HepG2 (cell line): ENCODE measurements around the gene CTDSPL2. TPM values are rescaled to one million over a fixed set of nuclear protein-coding genes. Genes with fewer than 3 reads are reported as not detected.

Experiments used
- CAMTA2 ChIP-seq: sonication (generic); formaldehyde crosslinking; IDR thresholded peaks from 2 replicates; pipeline ENCODE4 v1.4.0; 2020; ENCODE audit warnings: mild to moderate bottlenecking, missing genetic modification reagents, borderline replicate concordance
- FOXC1 ChIP-seq: sonication (generic); formaldehyde crosslinking; IDR thresholded peaks from 2 replicates; pipeline ENCODE4 v1.8.0; 2022; ENCODE audit warnings: mild to moderate bottlenecking, missing genetic modification reagents, borderline replicate concordance
- HDAC1 ChIP-seq: sonication (generic); formaldehyde crosslinking; IDR thresholded peaks from 2 replicates; pipeline ENCODE4 v1.5.1; 2020; ENCODE audit warnings: mild to moderate bottlenecking, missing genetic modification reagents
- JUND ChIP-seq: sonication (generic); formaldehyde crosslinking; IDR thresholded peaks from 2 replicates; pipeline ENCODE4 v1.8.0; 2022; ENCODE audit warnings: mild to moderate bottlenecking, missing genetic modification reagents
- MAFF ChIP-seq: IDR thresholded peaks from 2 replicates; pipeline ENCODE4 v1.6.1; 2011; ENCODE audit warnings: low read depth, low read length, improper control_type of control experiment
- MIER2 ChIP-seq: IDR thresholded peaks from 2 replicates; pipeline ENCODE4 v1.6.1; 2016; ENCODE audit warnings: missing biosample characterization, missing genetic modification reagents
- NFATC3 ChIP-seq: sonication (generic); formaldehyde crosslinking; IDR thresholded peaks from 2 replicates; pipeline ENCODE4 v1.5.1; 2020; ENCODE audit warnings: mild to moderate bottlenecking, missing genetic modification reagents
- RAD21 ChIP-seq: fragments of 450-650 bp; formaldehyde crosslinking; IDR thresholded peaks from 2 replicates; pipeline ENCODE4 v1.5.0; 2020; ENCODE audit warnings: mild to moderate bottlenecking
- RFX1 ChIP-seq: fragments of 450-650 bp; IDR thresholded peaks from 2 replicates; pipeline ENCODE4 v1.6.1; 2017
- RORA ChIP-seq: sonication (generic); formaldehyde crosslinking; IDR thresholded peaks from 2 replicates; pipeline ENCODE4 v1.5.0; 2020; ENCODE audit warnings: mild to moderate bottlenecking, missing genetic modification reagents, moderate library complexity
- SALL1 ChIP-seq: sonication (generic); formaldehyde crosslinking; IDR thresholded peaks from 2 replicates; pipeline ENCODE4 v1.8.0; 2022; ENCODE audit warnings: mild to moderate bottlenecking, missing genetic modification reagents
- YEATS4 ChIP-seq: sonication (generic); formaldehyde crosslinking; IDR thresholded peaks from 2 replicates; pipeline ENCODE4 v1.4.0; 2020; ENCODE audit warnings: missing genetic modification reagents, borderline replicate concordance
- ZNF17 ChIP-seq: sonication (generic); formaldehyde crosslinking; IDR thresholded peaks from 2 replicates; pipeline ENCODE4 v1.5.0; 2020; ENCODE audit warnings: mild to moderate bottlenecking, missing genetic modification reagents
- ZNF333 ChIP-seq: sonication (generic); formaldehyde crosslinking; IDR thresholded peaks from 2 replicates; pipeline ENCODE4 v1.4.0; 2020; ENCODE audit warnings: mild to moderate bottlenecking, missing genetic modification reagents, borderline replicate concordance
- ZNF446 ChIP-seq: sonication (generic); formaldehyde crosslinking; IDR thresholded peaks from 2 replicates; pipeline ENCODE4 v1.5.0; 2020; ENCODE audit warnings: mild to moderate bottlenecking, missing genetic modification reagents
- ZNF484 ChIP-seq: sonication (generic); formaldehyde crosslinking; IDR thresholded peaks from 2 replicates; pipeline ENCODE4 v1.5.1; 2020; ENCODE audit warnings: mild to moderate bottlenecking, low read depth, missing genetic modification reagents, borderline replicate concordance
- ZNF570 ChIP-seq: sonication (generic); formaldehyde crosslinking; IDR thresholded peaks from 2 replicates; pipeline ENCODE4 v1.4.0; 2020; ENCODE audit warnings: mild to moderate bottlenecking, missing genetic modification reagents, borderline replicate concordance
- ZNF670 ChIP-seq: sonication (generic); formaldehyde crosslinking; IDR thresholded peaks from 2 replicates; pipeline ENCODE4 v1.8.0; 2022; ENCODE audit warnings: mild to moderate bottlenecking, missing genetic modification reagents, borderline replicate concordance
- ZNF782 ChIP-seq: sonication (generic); formaldehyde crosslinking; IDR thresholded peaks from 2 replicates; pipeline ENCODE4 v1.4.0; 2020; ENCODE audit warnings: missing genetic modification reagents, mild to moderate bottlenecking, borderline replicate concordance
- ZNF839 ChIP-seq: sonication (generic); formaldehyde crosslinking; IDR thresholded peaks from 2 replicates; pipeline ENCODE4 v1.4.0; 2020; ENCODE audit warnings: missing genetic modification reagents, mild to moderate bottlenecking, borderline replicate concordance
- ZSCAN30 ChIP-seq: sonication (generic); formaldehyde crosslinking; IDR thresholded peaks from 2 replicates; pipeline ENCODE4 v1.5.0; 2020; ENCODE audit warnings: mild to moderate bottlenecking, missing genetic modification reagents
- polyA plus RNA-seq, 8 experiments: library from polyadenylated mRNA; depleted of rRNA in 3 of 8; stranded (reverse) in 7 of 8; unstranded in 1 of 8; fragments of >200 nt; fragmentation: Illumina TruSeq in 4 of 8; extraction: Trizol in 4 of 8; gene quantifications; 2 replicates each; pipeline versions ENCODE4 v1.2.1 to v1.2.3, GENCODE V29; 2011 to 2016; ENCODE audit warnings: low read depth in 4 of 8, missing spikeins in 1 of 8, mixed read lengths in 1 of 8; ENCODE audit not compliant: insufficient read depth in 1 of 8
- total RNA-seq, 5 experiments: library from RNA; depleted of rRNA; stranded (reverse); fragments of >200 nt; fragmentation: Illumina TruSeq; extraction: Trizol; gene quantifications; 2 replicates each; pipeline ENCODE4 v1.2.3, GENCODE V29; 2016; ENCODE audit warnings: low read depth in 1 of 5
- TF ChIP-seq, protein P1 (sequence below): sonication (generic); formaldehyde crosslinking; IDR thresholded peaks from 2 replicates; pipeline ENCODE4 v1.9.0; 2021; ENCODE audit warnings: missing genetic modification reagents, borderline replicate concordance
- TF ChIP-seq, protein P2 (sequence below): IDR thresholded peaks from 2 replicates; pipeline ENCODE4 v1.6.1; 2012; ENCODE audit warnings: low read depth, low read length, improper control_type of control experiment
- TF ChIP-seq, protein P3 (sequence below): sonication (generic); formaldehyde crosslinking; conservative IDR thresholded peaks from 2 replicates; pipeline ENCODE4 v1.8.0; 2022; ENCODE audit warnings: missing genetic modification reagents

The CTDSPL2 gene
- total and polyA plus RNA-seq, 2 of the 13 experiments (the other 11 are each of a cell fraction or from before 2014, with no cell fraction given), result 37.4 to 56.2 TPM

DNA sequence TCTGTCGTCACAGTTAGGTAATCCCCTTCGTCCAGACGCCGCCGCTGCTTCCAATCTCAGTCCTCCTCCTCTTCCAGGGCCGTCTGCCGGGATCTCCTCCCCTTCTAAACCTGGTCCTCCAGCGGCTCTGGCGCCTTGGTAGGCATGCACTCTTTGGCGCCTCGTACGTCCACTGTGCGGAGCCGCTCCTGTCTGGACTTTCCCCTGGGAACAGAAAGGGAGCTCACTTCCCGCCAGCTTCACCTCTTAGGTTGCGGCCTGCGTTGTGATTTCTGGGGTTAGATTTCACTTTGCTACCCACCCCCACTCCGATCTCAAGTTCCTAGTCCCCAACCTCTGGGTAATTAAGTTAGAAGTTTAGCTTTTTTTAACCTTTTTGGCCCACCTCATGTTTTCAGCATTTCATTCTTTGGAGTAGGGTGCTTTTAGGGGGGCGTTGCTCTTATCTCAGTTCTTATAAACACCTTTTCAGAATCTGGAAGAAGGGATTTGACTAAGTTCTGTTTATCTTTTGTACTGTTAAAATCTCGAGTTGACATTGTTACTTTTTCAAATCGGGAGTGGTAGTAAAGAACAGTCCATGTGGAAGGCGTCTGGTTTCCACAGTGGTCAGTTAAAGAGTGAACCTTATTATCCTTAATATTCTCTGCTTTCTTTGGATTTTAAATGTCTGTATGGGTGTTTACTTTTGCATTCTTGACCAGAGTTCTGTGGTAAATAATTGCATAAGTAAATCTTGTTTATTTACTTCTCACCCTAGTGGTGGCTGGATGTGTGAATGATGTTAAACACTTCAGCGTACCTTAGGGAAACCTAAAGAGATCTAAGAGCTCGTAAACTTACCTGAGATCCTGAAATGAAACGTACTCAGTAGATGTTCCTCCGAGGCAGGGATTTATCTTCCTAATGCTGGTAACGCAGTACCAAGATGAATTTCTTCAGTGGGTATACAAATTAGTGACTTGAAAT lies 611 bp downstream of the CTDSPL2 start (continued):
- TF ChIP-seq, protein P1, sequence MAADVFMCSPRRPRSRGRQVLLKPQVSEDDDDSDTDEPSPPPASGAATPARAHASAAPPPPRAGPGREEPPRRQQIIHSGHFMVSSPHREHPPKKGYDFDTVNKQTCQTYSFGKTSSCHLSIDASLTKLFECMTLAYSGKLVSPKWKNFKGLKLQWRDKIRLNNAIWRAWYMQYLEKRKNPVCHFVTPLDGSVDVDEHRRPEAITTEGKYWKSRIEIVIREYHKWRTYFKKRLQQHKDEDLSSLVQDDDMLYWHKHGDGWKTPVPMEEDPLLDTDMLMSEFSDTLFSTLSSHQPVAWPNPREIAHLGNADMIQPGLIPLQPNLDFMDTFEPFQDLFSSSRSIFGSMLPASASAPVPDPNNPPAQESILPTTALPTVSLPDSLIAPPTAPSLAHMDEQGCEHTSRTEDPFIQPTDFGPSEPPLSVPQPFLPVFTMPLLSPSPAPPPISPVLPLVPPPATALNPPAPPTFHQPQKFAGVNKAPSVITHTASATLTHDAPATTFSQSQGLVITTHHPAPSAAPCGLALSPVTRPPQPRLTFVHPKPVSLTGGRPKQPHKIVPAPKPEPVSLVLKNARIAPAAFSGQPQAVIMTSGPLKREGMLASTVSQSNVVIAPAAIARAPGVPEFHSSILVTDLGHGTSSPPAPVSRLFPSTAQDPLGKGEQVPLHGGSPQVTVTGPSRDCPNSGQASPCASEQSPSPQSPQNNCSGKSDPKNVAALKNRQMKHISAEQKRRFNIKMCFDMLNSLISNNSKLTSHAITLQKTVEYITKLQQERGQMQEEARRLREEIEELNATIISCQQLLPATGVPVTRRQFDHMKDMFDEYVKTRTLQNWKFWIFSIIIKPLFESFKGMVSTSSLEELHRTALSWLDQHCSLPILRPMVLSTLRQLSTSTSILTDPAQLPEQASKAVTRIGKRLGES (CRISPR knock-in tag), result no peak
- TF ChIP-seq ZNF782 (no peak), JUND (CRISPR knock-in tag) (no peak), CAMTA2 (CRISPR knock-in tag) (no peak), HDAC1 (no peak; the same call in 1 of the 2 replicates), ZNF17 (CRISPR knock-in tag) (no peak), RAD21 (CRISPR knock-in tag) (no peak), ZNF446 (no peak), FOXC1 (CRISPR knock-in tag) (no peak), ZNF484 (no peak; the same call in 1 of the 2 replicates), RFX1 (no peak), ZSCAN30 (CRISPR knock-in tag) (0 out of 2 replicates have a peak, but pooled peaks have one; percentile 11), ZNF839 (CRISPR knock-in tag) (no peak), SALL1 (CRISPR knock-in tag) (peak; percentile 22; the same call in 1 of the 2 replicates), ZNF670 (CRISPR knock-in tag) (no peak), MIER2 (no peak), RORA (CRISPR knock-in tag) (no peak), YEATS4 (CRISPR knock-in tag) (no peak), ZNF333 (no peak), MAFF (no peak), ZNF570 (CRISPR knock-in tag) (0 out of 2 replicates have a peak, but pooled peaks have one; percentile 47), NFATC3 (no peak)
- TF ChIP-seq, protein P2, sequence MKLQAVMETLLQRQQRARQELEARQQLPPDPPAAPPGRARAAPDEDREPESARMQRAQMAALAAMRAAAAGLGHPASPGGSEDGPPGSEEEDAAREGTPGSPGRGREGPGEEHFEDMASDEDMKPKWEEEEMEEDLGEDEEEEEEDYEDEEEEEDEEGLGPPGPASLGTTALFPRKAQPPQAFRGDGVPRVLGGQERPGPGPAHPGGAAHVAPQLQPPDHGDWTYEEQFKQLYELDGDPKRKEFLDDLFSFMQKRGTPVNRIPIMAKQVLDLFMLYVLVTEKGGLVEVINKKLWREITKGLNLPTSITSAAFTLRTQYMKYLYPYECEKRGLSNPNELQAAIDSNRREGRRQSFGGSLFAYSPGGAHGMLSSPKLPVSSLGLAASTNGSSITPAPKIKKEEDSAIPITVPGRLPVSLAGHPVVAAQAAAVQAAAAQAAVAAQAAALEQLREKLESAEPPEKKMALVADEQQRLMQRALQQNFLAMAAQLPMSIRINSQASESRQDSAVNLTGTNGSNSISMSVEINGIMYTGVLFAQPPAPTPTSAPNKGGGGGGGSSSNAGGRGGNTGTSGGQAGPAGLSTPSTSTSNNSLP, result no peak
- TF ChIP-seq, protein P3, sequence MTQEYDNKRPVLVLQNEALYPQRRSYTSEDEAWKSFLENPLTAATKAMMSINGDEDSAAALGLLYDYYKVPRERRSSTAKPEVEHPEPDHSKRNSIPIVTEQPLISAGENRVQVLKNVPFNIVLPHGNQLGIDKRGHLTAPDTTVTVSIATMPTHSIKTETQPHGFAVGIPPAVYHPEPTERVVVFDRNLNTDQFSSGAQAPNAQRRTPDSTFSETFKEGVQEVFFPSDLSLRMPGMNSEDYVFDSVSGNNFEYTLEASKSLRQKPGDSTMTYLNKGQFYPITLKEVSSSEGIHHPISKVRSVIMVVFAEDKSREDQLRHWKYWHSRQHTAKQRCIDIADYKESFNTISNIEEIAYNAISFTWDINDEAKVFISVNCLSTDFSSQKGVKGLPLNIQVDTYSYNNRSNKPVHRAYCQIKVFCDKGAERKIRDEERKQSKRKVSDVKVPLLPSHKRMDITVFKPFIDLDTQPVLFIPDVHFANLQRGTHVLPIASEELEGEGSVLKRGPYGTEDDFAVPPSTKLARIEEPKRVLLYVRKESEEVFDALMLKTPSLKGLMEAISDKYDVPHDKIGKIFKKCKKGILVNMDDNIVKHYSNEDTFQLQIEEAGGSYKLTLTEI, result no peak
